GM23338 (cell line): ENCODE data around the gene MDGA2. TPM values are rescaled to one million over a fixed set of nuclear protein-coding genes. Genes with fewer than 3 reads are reported as not detected.

ENCODE experiments used
- ATAC-seq: fragments of 200-7000 bp; cut with Tn5 transposase; 3 replicates; pipeline ENCODE4 v1.9.1; 2020
- DNase-seq: peaks from one replicate; pipeline ENCODE4 v3.0.0-alpha.2; 2015; ENCODE audit warnings: low spot score
- H2AFZ ChIP-seq: fragments of 200-600 bp; sonication (generic); 2 replicates; pipeline ENCODE4 v1.8.0; 2016; ENCODE audit warnings: antibody characterized with exemption, mild to moderate bottlenecking, moderate library complexity
- H3F3A ChIP-seq: fragments of 200-600 bp; sonication (generic); replicated peaks from 2 replicates; pipeline ENCODE4 v1.8.0; 2017; ENCODE audit warnings: antibody characterized with exemption, mixed run types, low read depth
- H3K27ac ChIP-seq: fragments of 200-600 bp; sonication (generic); 2 replicates; pipeline ENCODE4 v1.6.1; 2016; ENCODE audit warnings: low read depth
- H3K27me3 ChIP-seq: fragments of 200-600 bp; sonication (generic); 2 replicates; pipeline ENCODE4 v1.8.0; 2016; ENCODE audit warnings: mild to moderate bottlenecking, mixed run types, moderate library complexity; ENCODE audit not compliant: insufficient read depth
- H3K36me3 ChIP-seq: fragments of 200-600 bp; sonication (generic); 2 replicates; pipeline ENCODE4 v1.8.0; 2016; ENCODE audit warnings: mild to moderate bottlenecking; ENCODE audit not compliant: insufficient read depth
- H3K4me1 ChIP-seq: fragments of 200-600 bp; sonication (generic); 2 replicates; pipeline ENCODE4 v1.8.0; 2016; ENCODE audit warnings: mild to moderate bottlenecking, moderate library complexity; ENCODE audit not compliant: insufficient read depth
- H3K4me2 ChIP-seq: fragments of 200-600 bp; sonication (generic); 2 replicates; pipeline ENCODE4 v1.7.1; 2017; ENCODE audit warnings: mixed run types
- H3K4me3 ChIP-seq: fragments of 200-600 bp; sonication (generic); 2 replicates; pipeline ENCODE4 v1.6.1; 2016; ENCODE audit warnings: mixed run types
- H3K79me2 ChIP-seq: fragments of 200-600 bp; sonication (generic); replicated peaks from 2 replicates; pipeline ENCODE4 v1.8.0; 2017; ENCODE audit warnings: mild to moderate bottlenecking; ENCODE audit not compliant: insufficient read depth
- H3K9me2 ChIP-seq: fragments of 200-600 bp; sonication (generic); 2 replicates; pipeline ENCODE4 v1.8.0; 2017; ENCODE audit not compliant: insufficient read depth
- H4K20me1 ChIP-seq: fragments of 200-600 bp; sonication (generic); replicated peaks from 2 replicates; pipeline ENCODE4 v1.8.0; 2017; ENCODE audit warnings: mild to moderate bottlenecking; ENCODE audit not compliant: insufficient read depth
- H3K27ac Mint-ChIP-seq: 2 replicates; pipeline ENCODE4 v1.8.0; 2020; ENCODE audit warnings: inconsistent platforms, mild to moderate bottlenecking, moderate library complexity, mixed read lengths
- H3K27me3 Mint-ChIP-seq: 3 replicates; pipeline ENCODE4 v1.8.0; 2022; ENCODE audit warnings: low read depth, mild to moderate bottlenecking, moderate library complexity, mixed read lengths, inconsistent platforms; ENCODE audit not compliant: insufficient read depth, poor library complexity
- H3K36me3 Mint-ChIP-seq: 3 replicates; pipeline ENCODE4 v1.8.0; 2021; ENCODE audit warnings: low read depth, mild to moderate bottlenecking, inconsistent platforms, moderate library complexity, mixed read lengths
- H3K4me1 Mint-ChIP-seq: 3 replicates; pipeline ENCODE4 v1.8.0; 2020; ENCODE audit warnings: mild to moderate bottlenecking, inconsistent platforms, mixed read lengths
- H3K4me3 Mint-ChIP-seq: 3 replicates; pipeline ENCODE4 v1.8.0; 2021; ENCODE audit warnings: moderate library complexity, mild to moderate bottlenecking, inconsistent platforms, mixed read lengths
- H3K9me3 Mint-ChIP-seq: 3 replicates; pipeline ENCODE4 v1.8.0; 2020; ENCODE audit warnings: moderate library complexity, mild to moderate bottlenecking, inconsistent platforms, mixed read lengths
- CREB1 ChIP-seq: fragments of 250-450 bp; sonication (Bioruptor Pico); IDR thresholded peaks from 2 replicates; pipeline ENCODE4 v1.5.0; 2020; ENCODE audit warnings: low read depth, mild to moderate bottlenecking, moderate library complexity
- CTCF ChIP-seq, 2 experiments: fragments of 200-600 bp in 1 of 2; sonication (generic) in 1 of 2; conservative IDR thresholded peaks; 2 replicates each; pipeline versions ENCODE4 v1.5.1 to v1.6.1; 2016 to 2017; ENCODE audit warnings: antibody characterized with exemption in 2 of 2, low read depth in 2 of 2, mild to moderate bottlenecking in 2 of 2, moderate library complexity in 1 of 2
- ETS1 ChIP-seq: IDR thresholded peaks from 2 replicates; pipeline ENCODE4 v1.6.1; 2016; ENCODE audit warnings: antibody characterized with exemption
- EZH2phosphoT487 ChIP-seq: fragments of 200-600 bp; sonication (generic); IDR thresholded peaks from one replicate; pipeline ENCODE4 v1.8.1; 2018; ENCODE audit warnings: antibody characterized with exemption; ENCODE audit not compliant: unreplicated experiment
- JUNB ChIP-seq: IDR thresholded peaks from one replicate; pipeline ENCODE4 v1.6.1; 2016; ENCODE audit warnings: antibody characterized with exemption; ENCODE audit not compliant: unreplicated experiment
- NANOG ChIP-seq: IDR thresholded peaks from 2 replicates; pipeline ENCODE4 v1.6.1; 2016; ENCODE audit warnings: antibody characterized with exemption, borderline replicate concordance
- POLR2AphosphoS5 ChIP-seq: IDR thresholded peaks from 2 replicates; pipeline ENCODE4 v1.6.1; 2016; ENCODE audit warnings: antibody characterized with exemption, low read depth
- REST ChIP-seq: IDR thresholded peaks from one replicate; pipeline ENCODE4 v1.6.1; 2018; ENCODE audit warnings: antibody characterized with exemption; ENCODE audit not compliant: unreplicated experiment
- STAT1 ChIP-seq: IDR thresholded peaks from one replicate; pipeline ENCODE4 v1.6.1; 2016; ENCODE audit warnings: antibody characterized with exemption; ENCODE audit not compliant: unreplicated experiment
- ZNF114 ChIP-seq: fragments of 250-450 bp; sonication (Bioruptor Pico); IDR thresholded peaks from 2 replicates; pipeline ENCODE4 v1.5.0; 2020; ENCODE audit warnings: mild to moderate bottlenecking, moderate library complexity
- ZNF331 ChIP-seq: fragments of 250-450 bp; sonication (Bioruptor Pico); IDR thresholded peaks from 2 replicates; pipeline ENCODE4 v1.5.0; 2020; ENCODE audit warnings: low read depth, mild to moderate bottlenecking, moderate library complexity
- ZNF462 ChIP-seq: fragments of 250-450 bp; sonication (Bioruptor Pico); IDR thresholded peaks from 2 replicates; pipeline ENCODE4 v1.5.0; 2020; ENCODE audit warnings: mild to moderate bottlenecking, moderate library complexity
- polyA plus RNA-seq: library from polyadenylated mRNA; unstranded; fragments of >200 nt; fragmentation: Nextera tagmentation; extraction: Ambion mirVana; gene quantifications from 2 replicates; pipeline ENCODE4 v1.2.1, GENCODE V29; 2016
- total RNA-seq: library from RNA; depleted of rRNA; stranded (reverse); fragments of >200 nt; shearing (Covaris generic); gene quantifications from 2 replicates; pipeline ENCODE4 v1.2.3, GENCODE V29; 2014

MDGA2 gene
- total and polyA plus RNA-seq, 2 experiments from 2014 or later = 0.68 to 1.7 TPM

GRCh38 chr14:47454025-47454424 lies 221.4 kb downstream of the MDGA2 start:
- TF ChIP-seq ZNF331 (CRISPR knock-in tag) = no peak
- no peak for TF ChIP-seq CREB1 (CRISPR knock-in tag)
- TF ChIP-seq POLR2AphosphoS5 = no peak
- no peak for TF ChIP-seq EZH2phosphoT487
- TF ChIP-seq ZNF114 (CRISPR knock-in tag) = no peak
- TF ChIP-seq JUNB = no peak
- no peak for TF ChIP-seq NANOG
- TF ChIP-seq REST = no peak
- no peak for TF ChIP-seq ZNF462
- TF ChIP-seq ETS1 = no peak
- no peak for TF ChIP-seq STAT1
- TF ChIP-seq CTCF (conservative IDR thresholded peaks at IDR 0.05; ENCODE audit: low read depth in 2 of 2) = no peak
- Histone ChIP-seq H3K27ac (no peak overlapping the region), H3K27me3 (no peaks in the 10 kb centered on the region), H3K9me2 (no peaks in the 10 kb centered on the region), H2AFZ (no peak overlapping the region), H3K36me3 (no peaks in the 10 kb centered on the region), H4K20me1 (no peaks in the 10 kb centered on the region), H3K79me2 (no peaks in the 10 kb centered on the region), H3F3A (no peaks in the 10 kb centered on the region), H3K4me3 (no peak overlapping the region), H3K4me1 (no peaks in the 10 kb centered on the region), H3K4me2 (no peak overlapping the region)
- Mint-ChIP-seq H3K4me1 (no peaks in the 10 kb centered on the region), H3K27ac (no peak overlapping the region), H3K4me3 (no peak overlapping the region), H3K36me3 (no peaks in the 10 kb centered on the region), H3K9me3 (no peaks in the 10 kb centered on the region), H3K27me3 (no peaks in the 10 kb centered on the region)
- no peak for ATAC-seq
- DNase-seq = no peak
